ENCODE measurements around the gene CREBZF. TPM values are rescaled to one million over a fixed set of nuclear protein-coding genes. Genes with fewer than 3 reads are reported as not detected.

Gene CREBZF
- total RNA-seq, 1 experiment from 2014 or later = 60.3 TPM

- Histone ChIP-seq H3K4me3 (peak overlapping the region; percentile 79), H4K20me1 (ENCODE audit: insufficient read depth) (no peaks in the 10 kb centered on the region), H2AFZ (peak overlapping the region; percentile 89), H3K9me3 (ENCODE audit: insufficient read depth, low read depth) (no peaks in the 10 kb centered on the region), H3K27ac (peak overlapping the region; percentile 65), H3K9me2 (ENCODE audit: insufficient read depth) (no peaks in the 10 kb centered on the region), H3K79me2 (ENCODE audit: low read depth) (peaks cover 50% of the 10 kb centered on the region), H3K27me3 (ENCODE audit: insufficient read depth, low read depth) (no peaks in the 10 kb centered on the region), H3F3A (ENCODE audit: insufficient read depth, low read depth) (peaks cover 6% of the 10 kb centered on the region; the same call in 1 of the 2 replicates), H3K4me2 (peak overlapping the region; percentile 86), H3K4me1 (replicated peaks; ENCODE audit: insufficient read depth) (peaks cover 29% of the 10 kb centered on the region), H3K36me3 (ENCODE audit: low read depth) (peaks cover 20% of the 10 kb centered on the region)
- ChIA-PET CTCF (no interaction called here), POLR2A (ENCODE audit: unreplicated experiment) (interaction anchor here (0.6 to 0.7 kb wide), 4 partner anchors 19 to 489 kb away, joined by 3 to 7 read pairs (median 4); partner anchors contain the start of gene TMEM126A)
- TF ChIP-seq EZH2 (IDR thresholded peaks at IDR 0.05; ENCODE audit: low read depth) = no peak
- TF ChIP-seq, protein P1, sequence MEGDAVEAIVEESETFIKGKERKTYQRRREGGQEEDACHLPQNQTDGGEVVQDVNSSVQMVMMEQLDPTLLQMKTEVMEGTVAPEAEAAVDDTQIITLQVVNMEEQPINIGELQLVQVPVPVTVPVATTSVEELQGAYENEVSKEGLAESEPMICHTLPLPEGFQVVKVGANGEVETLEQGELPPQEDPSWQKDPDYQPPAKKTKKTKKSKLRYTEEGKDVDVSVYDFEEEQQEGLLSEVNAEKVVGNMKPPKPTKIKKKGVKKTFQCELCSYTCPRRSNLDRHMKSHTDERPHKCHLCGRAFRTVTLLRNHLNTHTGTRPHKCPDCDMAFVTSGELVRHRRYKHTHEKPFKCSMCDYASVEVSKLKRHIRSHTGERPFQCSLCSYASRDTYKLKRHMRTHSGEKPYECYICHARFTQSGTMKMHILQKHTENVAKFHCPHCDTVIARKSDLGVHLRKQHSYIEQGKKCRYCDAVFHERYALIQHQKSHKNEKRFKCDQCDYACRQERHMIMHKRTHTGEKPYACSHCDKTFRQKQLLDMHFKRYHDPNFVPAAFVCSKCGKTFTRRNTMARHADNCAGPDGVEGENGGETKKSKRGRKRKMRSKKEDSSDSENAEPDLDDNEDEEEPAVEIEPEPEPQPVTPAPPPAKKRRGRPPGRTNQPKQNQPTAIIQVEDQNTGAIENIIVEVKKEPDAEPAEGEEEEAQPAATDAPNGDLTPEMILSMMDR (conservative IDR thresholded peaks at IDR 0.05) = no peak
- TSS peak; percentile 62 for BruUV-seq (replicated peaks)
- intact Hi-C loops (cut with micrococcal nuclease; ENCODE audit: unreplicated experiment) = loop anchor here (2.0 to 10.0 kb wide), 3 partner anchors 36 to 616 kb away; partner anchors contain the start of genes CREBZF and EED
- no peak for DNase-seq
Measured at GRCh38 chr11:85628771-85629341, 36.1 kb downstream of the CREBZF start.

DNA sequence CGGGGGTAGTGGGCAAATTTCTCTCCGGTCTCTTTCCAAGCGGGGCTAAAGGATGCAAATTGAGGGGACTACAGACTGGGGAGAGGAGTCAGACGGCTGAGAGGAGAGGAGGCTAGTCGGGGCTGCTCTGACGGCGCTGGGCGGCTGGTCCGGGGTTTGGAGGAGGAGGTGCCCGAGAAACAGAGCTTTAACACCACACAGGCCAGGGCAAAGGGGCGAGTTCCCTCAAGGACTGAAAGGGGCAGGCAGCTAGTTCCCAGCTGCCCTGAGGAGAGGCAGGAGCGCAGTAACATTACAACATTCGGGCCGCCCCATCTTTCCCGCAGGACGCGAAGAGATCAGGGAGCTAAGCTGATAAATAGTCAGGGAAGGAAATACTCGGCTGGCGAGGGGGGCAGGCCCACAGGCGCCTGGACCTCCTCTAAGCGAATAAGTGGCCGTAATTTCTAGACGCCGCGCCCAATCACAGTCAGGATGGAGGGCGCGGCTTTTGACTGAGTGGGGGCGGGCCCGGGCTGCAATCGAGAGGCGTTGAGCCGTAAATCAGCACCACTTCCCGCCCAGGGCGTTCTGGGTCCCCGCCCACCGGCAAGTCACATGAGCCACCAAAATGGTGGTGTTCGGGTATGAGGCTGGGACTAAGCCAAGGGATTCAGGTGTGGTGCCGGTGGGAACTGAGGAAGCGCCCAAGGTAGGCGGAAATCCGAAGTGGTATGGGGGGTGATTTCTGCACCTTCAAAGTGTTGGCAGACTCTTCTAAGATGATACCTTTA, 36.7 kb downstream of the CREBZF start, which contains the start of gene TMEM126B:
TMEM126B (plus strand) TSS at position 596 of the 773 bp plus-strand sequence; CDS start at position 611, 15 bp downstream.
- H3K36me3 ChIP-seq (ENCODE audit: low read depth) = peaks cover 14% of the 10 kb centered on the region
- peaks cover 44% of the 10 kb centered on the region for H3K79me2 ChIP-seq (ENCODE audit: low read depth)
- DNase-seq = peak; percentile 96 to 99
- ChIA-PET CTCF (no interaction called here), POLR2A (ENCODE audit: unreplicated experiment) (interaction anchor here (0.6 to 1.2 kb wide), 9 partner anchors 19 to 938 kb away, joined by 3 to 9 read pairs (median 6); partner anchors contain the start of genes EED and TMEM126A)
- H3K4me2 ChIP-seq = peak within 1 kb of the TSS; percentile 86
- H2AFZ ChIP-seq = peak within 1 kb of the TSS; percentile 89
- H3K4me3 ChIP-seq = peak within 1 kb of the TSS; percentile 79
- peaks cover 6% of the 10 kb centered on the region; the same call in 1 of the 2 replicates for H3F3A ChIP-seq (ENCODE audit: insufficient read depth, low read depth)
- H3K9me2 ChIP-seq (ENCODE audit: insufficient read depth) = no peaks in the 10 kb centered on the region
- H3K27me3 ChIP-seq (ENCODE audit: insufficient read depth, low read depth) = no peaks in the 10 kb centered on the region
- no peak for TF ChIP-seq EZH2 (IDR thresholded peaks at IDR 0.05; ENCODE audit: low read depth)
- TF ChIP-seq, protein P1 (conservative IDR thresholded peaks at IDR 0.05) = no peak
- H3K9me3 ChIP-seq (ENCODE audit: insufficient read depth, low read depth) = no peaks in the 10 kb centered on the region
- no TSS peak for BruUV-seq (replicated peaks)
- H3K27ac ChIP-seq = peak within 1 kb of the TSS; percentile 65
- no peaks in the 10 kb centered on the region for H4K20me1 ChIP-seq (ENCODE audit: insufficient read depth)
- peaks cover 29% of the 10 kb centered on the region for H3K4me1 ChIP-seq (replicated peaks; ENCODE audit: insufficient read depth)
- intact Hi-C loops (cut with micrococcal nuclease; ENCODE audit: unreplicated experiment) = loop anchor here (2.0 to 10.0 kb wide), 3 partner anchors 37 to 617 kb away; partner anchors contain the start of genes CREBZF and EED

DNA sequence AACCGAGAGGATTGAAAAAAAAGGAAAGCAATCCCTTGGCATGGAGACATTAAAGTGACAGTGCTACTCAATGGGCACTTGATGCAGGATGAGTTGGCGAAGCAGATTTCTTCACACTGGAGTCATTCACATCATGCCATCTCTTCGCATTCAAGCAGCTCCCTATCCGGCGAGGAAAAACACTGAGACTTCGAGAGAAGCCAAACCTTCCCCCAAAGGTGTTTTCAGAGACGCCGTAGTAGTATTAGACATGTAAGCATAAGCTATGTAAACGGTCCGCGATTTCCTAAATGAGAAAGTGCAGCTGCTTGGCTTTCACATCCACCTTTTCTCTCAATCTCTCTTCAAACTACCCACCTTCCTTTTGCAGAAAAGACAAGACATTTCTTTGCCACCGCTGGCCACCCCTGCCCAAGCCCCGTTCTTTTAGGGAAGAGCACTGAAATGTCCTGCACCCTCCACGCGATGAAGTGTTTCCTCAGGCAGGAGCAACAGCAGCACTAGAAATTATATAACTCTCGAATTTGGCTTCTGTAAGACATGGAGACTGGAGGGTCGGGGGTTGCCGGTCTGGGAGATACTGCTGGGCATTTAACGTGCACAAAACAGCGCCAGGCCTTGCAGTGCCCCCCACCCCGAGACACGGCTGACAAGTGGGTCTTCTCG, 37.5 kb downstream of the CREBZF start, which contains the start of gene DLG2:
DLG2 (minus strand) TSS at position 13 of the 666 bp plus-strand sequence.
- H3K27ac ChIP-seq = peak within 1 kb of the TSS; percentile 35
- H3K4me3 ChIP-seq = peak within 1 kb of the TSS; percentile 79
- TF ChIP-seq, protein P1 (conservative IDR thresholded peaks at IDR 0.05) = no peak
- TF ChIP-seq EZH2 (IDR thresholded peaks at IDR 0.05; ENCODE audit: low read depth) = no peak
- intact Hi-C loops (cut with micrococcal nuclease; ENCODE audit: unreplicated experiment) = loop anchor here (10.0 kb wide), 1 partner anchor 217 kb away; no protein-coding TSS in a partner anchor
- peak; percentile 11 to 65 for DNase-seq
- H3F3A ChIP-seq (ENCODE audit: insufficient read depth, low read depth) = peaks cover 6% of the 10 kb centered on the region; the same call in 1 of the 2 replicates
- no peaks in the 10 kb centered on the region for H3K27me3 ChIP-seq (ENCODE audit: insufficient read depth, low read depth)
- POLR2A ChIA-PET (ENCODE audit: unreplicated experiment) = interaction anchor here (0.6 to 1.2 kb wide), 7 partner anchors 217 to 938 kb away, joined by 3 to 9 read pairs (median 3); partner anchors contain the start of gene EED
- peak within 1 kb of the TSS; percentile 84 for H3K4me2 ChIP-seq
- H3K79me2 ChIP-seq (ENCODE audit: low read depth) = peaks cover 44% of the 10 kb centered on the region
- BruUV-seq (replicated peaks) = TSS peak; percentile 83
- no peaks in the 10 kb centered on the region for H3K9me3 ChIP-seq (ENCODE audit: insufficient read depth, low read depth)
- H3K4me1 ChIP-seq (replicated peaks; ENCODE audit: insufficient read depth) = peaks cover 29% of the 10 kb centered on the region
- CTCF ChIA-PET = no interaction called here
- H3K36me3 ChIP-seq (ENCODE audit: low read depth) = peaks cover 14% of the 10 kb centered on the region
- no peaks in the 10 kb centered on the region for H4K20me1 ChIP-seq (ENCODE audit: insufficient read depth)
- H2AFZ ChIP-seq = peak within 1 kb of the TSS; percentile 89
- no peaks in the 10 kb centered on the region for H3K9me2 ChIP-seq (ENCODE audit: insufficient read depth)
